Measurements from ENCODE around the gene GPR83. TPM values are rescaled to one million over a fixed set of nuclear protein-coding genes. Genes with fewer than 3 reads are reported as not detected.

GPR83 gene
- total RNA-seq, 3 donors from 2014 or later (not counting 1 experiment from before 2014, with no cell fraction given), result 0.26 to 0.55 (median 0.32) TPM

GRCh38 chr11:94401773-94402265 is 600 bp upstream of the GPR83 start:
- Histone ChIP-seq H3K4me3 (ENCODE audit: low read length) (no peak overlapping the region), H3K9me3 (ENCODE audit: control insufficient read depth, insufficient read depth, low read length) (no peaks in the 10 kb centered on the region), H3K4me1 (ENCODE audit: control insufficient read depth, insufficient read depth, low read length) (peaks cover 2% of the 10 kb centered on the region), H3K36me3 (ENCODE audit: control insufficient read depth, insufficient read depth, low read length) (no peaks in the 10 kb centered on the region), H3K27me3 (ENCODE audit: control insufficient read depth, insufficient read depth, low read length) (peaks cover 32% of the 10 kb centered on the region), H3K27ac (ENCODE audit: low read length) (no peak overlapping the region)
- Mint-ChIP-seq H3K27me3 (ENCODE audit: low read depth in 2 of 2) (peaks cover 42 to 54% of the 10 kb centered on the region in 2 donors), H3K4me3 (no peak overlapping the region), H3K27ac (no peak overlapping the region), H3K9me3 (peaks cover 0 to 5% of the 10 kb centered on the region in 2 donors), H3K4me1 (peaks cover 9 to 15% of the 10 kb centered on the region in 2 donors), H3K36me3 (no peaks in the 10 kb centered on the region)
- intact Hi-C loops (cut with micrococcal nuclease), result no loop called here
- DNase-seq (no peak), ATAC-seq (no peak)
- WGBS (ENCODE audit: insufficient coverage), result 40% methylated on average over 10 of the region's 10 CpGs
- no peak for TF ChIP-seq CTCF (IDR thresholded peaks at IDR 0.05)

- DNase-seq, result no peak
- Histone ChIP-seq H3K27me3 (ENCODE audit: control insufficient read depth, insufficient read depth, low read length) (peaks cover 32% of the 10 kb centered on the region), H3K4me3 (ENCODE audit: low read length) (no peak overlapping the region), H3K27ac (ENCODE audit: low read length) (no peak overlapping the region), H3K9me3 (ENCODE audit: control insufficient read depth, insufficient read depth, low read length) (no peaks in the 10 kb centered on the region), H3K4me1 (ENCODE audit: control insufficient read depth, insufficient read depth, low read length) (peaks cover 2% of the 10 kb centered on the region), H3K36me3 (ENCODE audit: control insufficient read depth, insufficient read depth, low read length) (no peaks in the 10 kb centered on the region)
- Mint-ChIP-seq H3K4me3 (peak overlapping the region; percentile 0), H3K27me3 (ENCODE audit: low read depth in 2 of 2) (peaks cover 42 to 63% of the 10 kb centered on the region in 2 donors), H3K4me1 (peaks cover 9 to 15% of the 10 kb centered on the region in 2 donors), H3K36me3 (no peaks in the 10 kb centered on the region), H3K9me3 (no peaks in the 10 kb centered on the region), H3K27ac (no peak overlapping the region)
- intact Hi-C loops (cut with micrococcal nuclease), result no loop called here
- no peak for TF ChIP-seq CTCF (IDR thresholded peaks at IDR 0.05)
- WGBS (ENCODE audit: insufficient coverage), result 21% methylated on average over 4 of the region's 4 CpGs
- ATAC-seq, result no peak
Measured at GRCh38 chr11:94400457-94400838, 771 bp downstream of the GPR83 start.

- H3K27ac ChIP-seq (ENCODE audit: low read length), result no peak overlapping the region
- TF ChIP-seq CTCF (IDR thresholded peaks at IDR 0.05), result no peak
- DNase-seq, result no peak
- H3K4me1 ChIP-seq (ENCODE audit: control insufficient read depth, insufficient read depth, low read length), result peaks cover 2% of the 10 kb centered on the region
- H3K27me3 Mint-ChIP-seq (ENCODE audit: low read depth in 2 of 2), result peaks cover 42 to 63% of the 10 kb centered on the region in 2 donors
- H3K9me3 Mint-ChIP-seq, result no peaks in the 10 kb centered on the region
- 35% methylated on average over 4 of the region's 4 CpGs for WGBS (ENCODE audit: insufficient coverage)
- no peaks in the 10 kb centered on the region for H3K36me3 Mint-ChIP-seq
- intact Hi-C loops (cut with micrococcal nuclease), result no loop called here
- H3K9me3 ChIP-seq (ENCODE audit: control insufficient read depth, insufficient read depth, low read length), result no peaks in the 10 kb centered on the region
- no peak overlapping the region for H3K4me3 ChIP-seq (ENCODE audit: low read length)
- no peaks in the 10 kb centered on the region for H3K36me3 ChIP-seq (ENCODE audit: control insufficient read depth, insufficient read depth, low read length)
- peaks cover 32% of the 10 kb centered on the region for H3K27me3 ChIP-seq (ENCODE audit: control insufficient read depth, insufficient read depth, low read length)
- H3K4me3 Mint-ChIP-seq, result no peak overlapping the region
- no peak overlapping the region for H3K27ac Mint-ChIP-seq
- no peak for ATAC-seq
- H3K4me1 Mint-ChIP-seq, result peaks cover 9 to 15% of the 10 kb centered on the region in 2 donors
Measured at GRCh38 chr11:94400050-94400449, 1.2 kb downstream of the GPR83 start.

GRCh38 chr11:94398101-94398500 is 3.1 kb downstream of the GPR83 start:
- peaks cover 2% of the 10 kb centered on the region for H3K4me1 ChIP-seq (ENCODE audit: control insufficient read depth, insufficient read depth, low read length)
- no peak overlapping the region for H3K27ac ChIP-seq (ENCODE audit: low read length)
- no peak overlapping the region for H3K4me3 Mint-ChIP-seq
- peaks cover 32% of the 10 kb centered on the region for H3K27me3 ChIP-seq (ENCODE audit: control insufficient read depth, insufficient read depth, low read length)
- DNase-seq, result no peak
- TF ChIP-seq CTCF (IDR thresholded peaks at IDR 0.05), result no peak
- intact Hi-C loops (cut with micrococcal nuclease), result no loop called here
- no peaks in the 10 kb centered on the region for H3K36me3 Mint-ChIP-seq
- H3K9me3 ChIP-seq (ENCODE audit: control insufficient read depth, insufficient read depth, low read length), result no peaks in the 10 kb centered on the region
- peaks cover 43 to 63% of the 10 kb centered on the region in 2 donors for H3K27me3 Mint-ChIP-seq (ENCODE audit: low read depth in 2 of 2)
- peaks cover 9 to 15% of the 10 kb centered on the region in 2 donors for H3K4me1 Mint-ChIP-seq
- H3K36me3 ChIP-seq (ENCODE audit: control insufficient read depth, insufficient read depth, low read length), result no peaks in the 10 kb centered on the region
- H3K27ac Mint-ChIP-seq, result no peak overlapping the region
- 76% methylated on average over 5 of the region's 5 CpGs for WGBS (ENCODE audit: insufficient coverage)
- ATAC-seq, result no peak
- H3K4me3 ChIP-seq (ENCODE audit: low read length), result no peak overlapping the region
- H3K9me3 Mint-ChIP-seq, result no peaks in the 10 kb centered on the region
